GM21528 (cell line): ENCODE measurements around the gene APOLD1.
"Not testable (repeated sequence)": the region's sequence is repeated elsewhere in the genome, so short reads cannot be mapped to it uniquely, and the experiment has no call there.

Experiments
- ATAC-seq: cut with Tn5 transposase; IDR thresholded peaks from one replicate; pipeline ENCODE4 v1.9.1; 2021; ENCODE audit warnings: mild to moderate bottlenecking, moderate library complexity; ENCODE audit not compliant: unreplicated experiment, low FRiP score

APOLD1 gene

DNA sequence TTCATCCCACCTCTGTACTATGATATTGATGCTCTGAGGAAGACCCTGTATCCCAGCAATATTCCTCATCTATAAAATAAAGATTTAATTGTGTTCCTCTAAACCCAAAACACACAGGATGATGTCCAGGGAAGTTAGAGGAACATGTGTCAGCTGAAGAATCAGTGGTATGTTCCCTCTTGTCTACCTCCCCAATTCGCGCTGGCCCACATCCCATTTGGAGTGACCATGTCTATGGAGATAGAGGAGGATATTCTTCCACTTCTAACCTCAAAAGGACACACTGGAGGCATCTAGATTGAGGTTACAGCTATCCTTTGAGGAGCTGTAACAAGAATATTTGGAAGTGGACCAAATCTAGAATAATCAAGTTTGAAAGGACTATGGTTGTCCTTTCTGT, 1.3 kb upstream of the APOLD1 start:
- ATAC-seq, result no peak

DNA sequence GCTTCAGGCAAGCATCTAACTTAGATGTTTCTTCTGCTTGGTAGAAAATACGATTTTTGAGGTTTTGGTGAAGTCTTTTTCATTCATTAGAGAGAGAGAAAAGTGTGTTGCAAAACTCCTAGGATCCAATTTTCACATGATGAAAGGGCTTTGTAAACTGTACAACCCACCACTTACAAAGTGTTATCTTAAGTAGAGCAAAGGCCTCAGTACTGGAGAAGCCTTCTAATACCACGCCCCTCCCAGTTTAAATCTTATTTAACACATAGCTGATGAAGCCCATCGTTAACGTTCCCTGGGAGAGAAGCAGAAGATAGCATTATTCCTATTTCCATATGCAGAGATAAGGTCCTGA, 869 bp downstream of the APOLD1 start:
- peak; percentile 16 for ATAC-seq

DNA sequence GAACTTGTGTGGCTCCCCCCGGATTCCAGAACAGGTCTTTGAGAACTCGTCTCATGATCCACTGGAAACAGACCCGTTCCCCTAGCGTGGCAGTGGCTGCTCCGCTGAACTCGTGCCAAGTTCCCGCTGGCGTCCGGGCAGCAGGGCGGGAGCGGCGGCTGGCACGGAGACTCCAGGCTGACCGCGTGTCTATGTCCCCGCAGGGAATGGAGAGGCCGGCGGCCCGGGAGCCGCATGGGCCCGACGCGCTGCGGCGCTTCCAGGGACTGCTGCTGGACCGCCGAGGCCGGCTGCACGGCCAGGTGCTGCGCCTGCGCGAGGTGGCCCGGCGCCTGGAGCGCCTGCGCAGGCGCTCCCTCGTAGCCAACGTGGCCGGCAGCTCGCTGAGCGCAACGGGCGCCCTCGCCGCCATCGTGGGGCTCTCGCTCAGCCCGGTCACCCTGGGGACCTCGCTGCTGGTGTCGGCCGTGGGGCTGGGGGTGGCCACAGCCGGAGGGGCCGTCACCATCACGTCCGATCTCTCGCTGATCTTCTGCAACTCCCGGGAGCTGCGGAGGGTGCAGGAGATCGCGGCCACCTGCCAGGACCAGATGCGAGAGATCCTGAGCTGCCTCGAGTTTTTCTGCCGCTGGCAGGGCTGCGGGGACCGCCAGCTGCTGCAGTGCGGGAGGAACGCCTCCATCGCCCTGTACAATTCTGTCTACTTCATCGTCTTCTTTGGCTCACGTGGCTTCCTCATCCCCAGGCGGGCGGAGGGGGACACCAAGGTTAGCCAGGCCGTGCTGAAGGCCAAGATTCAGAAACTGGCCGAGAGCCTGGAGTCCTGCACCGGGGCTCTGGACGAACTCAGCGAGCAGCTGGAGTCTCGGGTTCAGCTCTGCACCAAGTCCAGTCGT, 1.5 kb downstream of the APOLD1 start:
- ATAC-seq, result peak; percentile 70

DNA sequence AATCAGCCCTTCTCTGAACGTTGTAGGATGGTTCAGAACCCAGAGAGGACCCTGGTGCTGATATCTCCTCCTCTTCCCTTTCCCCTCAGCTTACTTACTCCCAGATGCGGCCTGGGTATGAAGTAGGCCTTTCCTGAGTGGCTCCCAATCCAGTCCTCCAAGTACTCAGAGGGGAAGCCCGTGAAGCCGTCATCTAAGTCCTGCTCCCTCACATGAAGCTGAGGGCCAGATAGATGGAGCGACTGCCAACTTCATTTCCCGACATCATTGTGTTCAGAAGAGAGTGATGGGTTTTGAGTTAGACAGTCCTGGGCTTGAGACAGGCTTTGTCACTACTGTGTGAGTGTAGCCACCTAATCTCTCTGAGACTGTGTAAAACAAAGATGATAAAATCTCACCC, 2.7 kb downstream of the APOLD1 start:
- ATAC-seq, result no peak

DNA sequence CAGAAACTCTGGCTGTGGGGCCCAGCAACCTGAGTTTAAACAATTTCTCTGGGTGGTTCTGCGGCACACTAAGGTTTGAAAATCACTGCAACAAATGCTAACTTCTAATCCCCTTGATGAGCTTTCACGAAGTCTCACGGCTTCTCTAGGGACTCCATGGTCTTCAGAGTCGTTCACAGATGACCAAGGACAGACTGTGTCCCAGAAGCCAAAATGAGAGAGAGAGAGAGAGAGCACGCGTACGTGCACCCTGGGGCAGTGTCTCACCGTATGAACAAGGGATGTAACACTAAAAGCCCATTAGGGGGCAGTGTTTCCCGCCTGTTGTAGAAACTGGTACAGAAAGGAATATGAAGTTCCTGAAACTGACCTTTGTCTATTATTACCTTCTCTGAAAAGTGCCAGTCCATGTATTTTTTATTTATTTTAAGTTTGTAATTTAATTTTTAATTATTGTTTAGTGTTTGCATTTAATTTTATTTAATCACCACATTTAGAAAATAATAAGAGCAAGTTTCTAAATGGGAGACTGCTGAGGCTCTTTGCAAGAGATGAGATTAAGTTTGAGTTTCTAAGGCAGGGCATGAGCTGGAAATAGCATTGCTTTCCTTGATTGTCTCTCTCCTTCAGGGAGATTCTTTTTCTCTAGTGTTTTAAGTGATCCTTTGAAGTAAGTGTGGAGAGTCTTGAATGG, 3.4 kb downstream of the APOLD1 start:
- ATAC-seq, result peak; percentile 71

DNA sequence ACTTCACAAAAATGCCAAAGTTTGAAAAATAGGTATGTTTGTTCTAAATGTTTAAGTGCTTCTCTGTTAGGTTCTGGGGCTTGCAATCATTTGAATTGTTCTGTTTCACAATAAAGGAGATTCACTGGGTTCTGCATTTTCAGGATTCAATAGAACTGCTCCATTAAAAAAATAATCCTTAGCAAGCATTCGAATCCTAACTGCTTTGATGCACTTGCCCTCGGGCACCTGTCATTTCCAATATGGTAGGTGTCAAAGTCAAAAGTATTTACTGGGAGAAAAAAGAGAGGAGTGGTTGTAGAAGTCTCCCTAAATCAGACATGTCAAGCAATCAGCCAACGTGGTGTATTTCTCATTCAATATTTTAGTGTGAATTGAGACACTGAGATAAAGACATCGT, 5.5 kb downstream of the APOLD1 start:
- ATAC-seq, result no peak

DNA sequence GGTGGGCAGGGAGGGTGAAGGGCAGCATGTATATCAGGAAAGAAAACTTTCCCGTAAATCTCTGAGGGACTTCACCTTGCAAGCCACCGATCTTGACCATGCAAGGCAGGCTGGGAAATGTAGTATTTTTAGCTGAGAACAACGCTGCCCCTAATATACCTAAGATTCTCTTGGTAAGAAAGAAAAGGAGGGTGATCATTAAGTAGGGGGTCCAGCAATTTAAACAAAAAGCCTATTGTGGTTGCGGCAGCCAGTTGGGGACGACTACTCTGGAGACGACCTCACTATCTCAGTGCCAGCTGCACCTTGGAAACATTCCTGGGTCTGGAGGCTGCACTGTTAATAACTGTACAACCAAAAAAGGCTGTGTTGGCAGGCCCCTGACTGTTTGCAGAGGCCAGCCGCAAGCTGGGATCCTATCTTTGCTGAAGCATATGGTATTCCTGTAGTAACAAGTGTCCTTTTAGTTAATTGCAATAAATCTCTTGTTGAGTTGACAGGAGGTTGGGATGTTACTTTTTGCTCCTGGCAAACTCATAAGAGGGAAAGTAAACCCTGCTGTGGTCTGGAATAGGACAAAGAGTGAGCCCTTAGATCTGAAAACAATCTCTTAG, 6.4 kb downstream of the APOLD1 start:
- no peak for ATAC-seq

DNA sequence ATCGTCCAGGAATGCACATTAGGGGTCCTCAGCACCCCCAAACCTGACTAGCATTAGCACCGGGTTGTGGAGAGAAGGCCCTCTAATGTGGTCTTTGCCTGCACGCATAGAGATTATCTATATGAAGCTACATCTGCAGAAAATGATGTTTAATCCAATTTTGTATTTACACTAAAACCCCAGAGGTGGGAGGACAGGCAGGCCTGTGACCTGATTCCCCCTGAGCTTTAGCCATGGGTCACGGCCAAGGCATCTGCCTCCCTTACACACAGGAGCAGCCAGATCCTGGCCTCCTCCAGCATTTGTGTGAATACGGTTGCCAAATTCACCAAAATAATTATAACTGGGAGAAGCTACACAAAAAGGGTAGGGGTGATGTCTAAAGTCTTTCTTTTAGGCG, 7.0 kb downstream of the APOLD1 start:
- no peak for ATAC-seq

DNA sequence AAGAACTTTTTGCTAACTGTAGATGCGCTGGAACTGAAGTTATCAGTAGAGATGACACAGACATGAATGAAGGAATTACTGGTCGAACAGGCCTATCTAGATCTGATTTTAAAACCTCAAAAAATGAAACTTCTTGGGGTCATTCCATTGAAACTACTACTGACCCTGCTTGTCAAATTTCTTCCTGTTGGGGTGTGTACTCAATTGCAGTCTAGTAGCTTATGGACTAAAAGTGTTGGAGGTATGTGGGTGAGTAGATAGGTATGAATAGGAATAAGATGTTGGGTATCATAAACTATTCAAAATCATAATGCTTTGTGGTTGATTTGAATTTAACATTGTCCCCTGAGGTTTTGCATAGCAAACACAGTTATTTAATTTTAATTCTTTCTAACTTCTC, 9.2 kb downstream of the APOLD1 start:
- no peak for ATAC-seq

DNA sequence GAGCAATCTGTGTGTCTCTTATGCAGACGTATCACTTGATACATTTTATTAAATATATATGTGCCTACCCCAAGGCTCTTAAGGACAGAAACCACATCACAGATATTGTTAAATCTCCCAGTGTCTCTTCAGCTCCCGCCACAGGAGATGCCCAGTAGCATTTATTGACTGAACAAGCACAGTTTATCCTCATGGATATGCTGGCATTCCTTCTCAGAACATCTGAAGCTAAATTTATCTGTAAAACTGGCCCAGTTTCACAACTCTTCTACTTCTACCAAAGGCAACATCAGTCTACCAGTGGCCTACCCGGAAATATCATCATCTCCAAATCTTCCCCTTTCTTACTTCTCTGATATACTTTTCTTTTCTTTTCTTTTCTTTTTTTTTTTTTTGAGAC, 10.7 kb downstream of the APOLD1 start:
- no peak for ATAC-seq

DNA sequence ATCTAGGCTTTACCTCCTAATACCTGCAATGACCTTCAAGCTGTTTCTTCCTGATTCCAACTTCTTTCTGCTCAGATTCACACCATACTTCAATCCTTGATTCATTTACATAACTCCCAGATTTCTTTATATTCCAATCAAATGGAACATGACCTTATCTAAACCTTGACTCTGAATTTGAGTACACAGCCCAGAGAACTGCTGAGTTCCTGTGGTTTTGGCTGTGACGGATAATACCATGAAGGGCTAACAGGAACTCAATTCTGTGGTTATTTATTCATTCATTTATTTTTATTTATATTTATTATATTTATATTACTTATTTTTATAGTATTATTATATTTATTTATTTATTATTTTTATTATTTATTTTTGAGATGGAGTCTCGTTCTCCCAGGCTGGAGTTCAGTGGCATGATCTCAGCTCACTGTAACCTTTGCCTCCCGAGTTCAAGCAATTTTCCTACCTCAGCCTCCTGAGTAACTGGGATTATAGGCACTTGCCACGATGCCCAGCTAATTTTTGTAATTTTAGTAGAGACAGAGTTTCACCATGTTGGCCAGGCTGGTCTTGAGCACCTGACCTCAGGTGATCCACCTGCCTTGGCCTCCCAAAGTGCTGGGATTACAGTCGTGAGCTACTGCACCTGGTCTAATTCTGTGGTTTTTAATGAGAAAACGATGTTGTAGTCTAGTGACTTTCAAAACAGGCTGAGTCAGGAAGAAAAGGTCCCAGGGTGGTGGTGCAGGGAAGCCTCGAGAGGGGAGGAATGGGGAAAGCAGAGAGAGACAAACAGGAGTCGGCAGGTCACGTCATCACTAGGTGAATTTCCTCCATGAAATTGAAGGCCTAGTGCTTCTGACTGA, 11.7 kb downstream of the APOLD1 start:
- ATAC-seq, result no peak

DNA sequence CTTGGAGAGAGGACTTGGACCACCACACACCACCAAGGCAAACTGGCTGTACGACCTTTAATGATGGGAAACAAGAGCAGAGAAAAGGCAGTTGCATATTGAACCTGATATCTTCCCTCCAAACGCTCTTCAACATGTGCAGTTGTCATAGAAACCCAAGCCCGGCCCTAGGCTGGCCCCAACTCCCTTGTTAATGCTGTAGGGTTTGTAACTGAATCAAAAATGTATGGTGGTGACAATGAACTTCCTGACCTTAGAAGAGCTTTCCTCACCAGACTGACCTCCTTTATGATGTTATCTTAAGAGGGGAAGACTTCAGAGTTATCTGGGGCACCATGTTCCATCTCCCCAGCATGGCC, 12.3 kb downstream of the APOLD1 start:
- no peak for ATAC-seq

DNA sequence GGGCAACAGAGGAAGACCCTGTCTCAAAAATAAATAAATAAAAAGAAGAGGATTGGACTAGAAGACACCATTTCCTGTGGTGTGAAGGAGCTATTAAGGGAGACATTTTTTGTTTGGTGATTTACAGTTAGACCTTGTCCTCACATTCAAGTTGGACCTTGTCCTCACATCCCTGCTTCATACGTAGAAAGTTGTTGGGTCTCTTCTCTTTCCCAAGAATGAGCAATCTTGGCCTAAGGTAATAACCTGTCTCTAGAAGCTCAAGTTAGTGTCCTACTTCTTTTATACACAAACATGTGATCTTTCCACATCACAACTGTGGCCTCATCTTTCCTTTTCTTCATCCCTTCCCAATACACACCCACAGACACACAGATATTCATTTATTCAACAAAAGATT, 13.0 kb downstream of the APOLD1 start:
- no peak for ATAC-seq

DNA sequence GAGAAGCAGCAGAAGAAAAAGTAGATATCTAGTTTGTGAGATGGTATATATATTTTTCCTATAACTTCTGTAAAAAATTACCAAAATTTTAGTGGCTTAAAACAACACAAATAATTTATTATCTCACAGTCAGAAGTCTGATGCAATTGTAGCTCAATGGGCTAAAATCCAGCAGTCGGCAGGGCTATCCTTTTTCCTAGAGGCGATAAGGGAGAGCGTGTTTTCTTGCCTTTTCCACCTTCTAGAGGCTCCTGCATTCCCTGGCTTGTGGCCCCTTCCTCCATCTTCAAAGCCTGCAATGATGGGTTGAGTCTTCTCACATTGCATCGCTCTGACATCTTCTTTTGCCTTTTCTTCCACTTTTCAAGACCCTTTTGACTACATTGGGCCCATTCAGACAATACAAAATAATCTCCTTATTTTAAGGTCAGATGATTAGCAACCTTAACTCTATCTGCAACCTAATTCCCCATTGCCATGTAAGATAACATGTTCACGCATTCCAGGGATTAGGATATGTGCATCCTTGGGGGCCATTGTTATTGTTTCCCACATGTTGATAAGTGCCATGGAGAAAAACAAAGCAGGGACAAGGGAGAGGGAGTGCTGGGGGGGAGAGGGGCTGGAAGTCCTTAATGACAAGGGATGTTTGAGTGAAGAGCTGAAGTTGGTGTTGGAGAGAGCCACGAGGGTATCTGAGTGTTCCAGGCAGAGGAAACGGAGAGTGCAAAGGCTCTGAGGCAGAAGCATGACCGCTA, 13.9 kb downstream of the APOLD1 start:
- no peak for ATAC-seq

DNA sequence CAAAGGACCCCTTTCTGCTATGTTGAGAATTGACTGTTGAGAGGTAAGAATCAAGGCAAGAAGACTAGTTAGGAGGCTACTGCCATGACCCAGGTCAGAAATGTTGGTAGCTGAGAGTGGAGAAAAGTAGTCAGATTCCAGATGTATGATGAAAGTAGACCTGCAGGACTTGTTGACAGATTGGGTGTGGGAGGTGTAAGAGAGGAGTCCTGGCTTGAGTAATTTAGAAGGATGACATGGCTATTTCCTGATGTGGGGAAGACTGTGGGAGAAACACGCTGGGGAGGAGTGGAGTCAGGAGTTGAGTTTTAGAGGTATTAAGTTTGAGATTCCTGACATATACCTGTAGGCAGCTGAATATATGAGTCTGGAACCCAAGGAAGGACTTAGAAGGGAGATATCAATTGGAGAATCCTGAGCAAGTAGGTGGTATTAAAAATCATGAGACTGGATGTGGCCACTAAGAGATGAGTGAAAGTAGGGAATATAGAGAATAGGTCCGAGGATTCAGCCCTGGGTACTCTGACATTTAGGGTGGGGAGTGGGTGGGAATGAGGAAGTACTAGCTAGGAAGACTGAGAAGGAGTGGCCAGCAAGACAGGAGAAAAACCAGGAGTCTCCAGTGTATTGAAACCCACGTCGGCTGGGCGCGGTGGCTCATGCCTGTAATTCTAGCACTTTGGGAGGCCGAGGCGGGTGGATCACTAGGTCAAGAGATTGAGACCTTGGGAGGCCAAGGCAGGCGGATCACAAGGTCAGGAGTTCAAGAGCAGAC, 15.1 kb downstream of the APOLD1 start:
- ATAC-seq, result no peak

DNA sequence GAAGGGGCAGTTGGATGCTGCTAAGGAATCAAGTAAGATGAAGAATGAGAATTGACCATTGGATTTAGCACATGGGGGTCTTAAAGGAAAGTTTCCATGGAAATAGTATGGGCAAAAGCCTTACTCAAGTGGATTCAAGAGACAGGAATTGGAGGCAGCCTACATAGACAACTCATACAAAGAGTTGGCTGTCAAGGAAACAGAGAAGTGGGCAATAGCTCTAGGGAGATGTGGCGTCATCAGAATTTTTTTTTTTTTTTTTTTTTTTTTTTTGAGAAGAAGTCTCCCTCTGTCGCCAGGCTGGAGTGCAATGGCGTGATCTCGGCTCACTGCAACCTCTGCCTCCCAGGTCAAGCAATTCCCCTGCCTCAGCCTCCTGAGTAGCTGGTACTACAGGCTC, 16.2 kb downstream of the APOLD1 start:
- ATAC-seq, result not testable (repeated sequence)

DNA sequence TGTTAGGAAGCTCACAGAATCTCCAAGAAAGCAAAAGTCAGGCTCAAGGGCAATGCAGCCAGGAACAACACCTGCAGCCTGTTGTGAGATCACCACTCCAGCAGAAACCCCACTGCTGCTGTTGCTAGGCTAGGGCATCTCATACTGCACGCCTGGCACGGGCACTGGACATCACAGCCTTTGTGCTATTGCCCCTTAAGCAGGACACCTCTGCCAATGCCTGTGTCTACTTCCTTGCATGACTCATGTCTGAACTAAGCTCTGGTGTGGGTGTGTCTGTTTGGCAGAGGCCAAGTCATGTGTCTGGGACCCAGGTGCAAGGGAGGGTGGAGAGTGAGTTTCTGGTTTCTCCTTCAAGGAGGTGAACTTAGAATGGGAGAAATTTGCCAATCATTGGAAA, 17.7 kb downstream of the APOLD1 start:
- ATAC-seq, result peak; percentile 72

DNA sequence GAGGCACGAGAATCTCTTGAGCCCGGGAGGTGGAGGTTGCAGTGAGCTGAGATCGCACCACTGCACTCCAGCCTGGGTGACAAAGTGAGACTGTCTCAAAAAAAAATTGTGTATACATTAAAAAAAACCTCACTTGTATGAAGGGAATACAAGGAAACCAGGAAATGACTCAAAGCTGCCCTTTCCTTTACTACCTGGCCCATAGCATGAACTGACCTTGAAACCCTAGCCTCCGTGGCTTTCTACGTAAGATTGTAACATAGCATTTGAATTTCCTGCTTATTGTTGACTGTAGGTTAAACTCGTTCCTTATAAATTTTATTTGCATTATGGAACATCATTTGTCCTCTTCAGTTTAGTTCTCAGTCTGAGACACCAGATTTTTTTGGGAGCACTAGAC, 18.6 kb downstream of the APOLD1 start:
- ATAC-seq, result no peak

DNA sequence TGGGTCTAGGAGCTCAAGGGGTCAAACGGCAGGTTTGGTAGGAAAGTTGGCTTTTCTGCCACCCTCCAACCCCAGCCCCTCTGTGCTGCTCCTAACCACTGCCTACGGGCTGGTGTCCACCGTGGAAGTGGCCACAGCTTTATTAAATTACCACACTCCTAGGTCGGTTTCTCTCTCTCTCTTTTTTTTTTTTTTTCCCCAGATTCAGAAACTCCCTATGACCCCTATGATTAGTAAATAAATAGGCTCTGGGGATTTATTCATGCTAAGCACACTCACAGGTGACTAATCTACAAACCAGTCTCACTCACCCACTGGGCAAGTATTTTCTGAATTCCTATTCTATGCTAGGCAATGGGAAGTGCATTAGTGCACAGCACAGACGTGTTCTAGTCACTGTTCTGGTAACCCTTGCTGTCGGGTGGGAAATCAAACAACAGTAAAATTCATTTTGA, 19.0 kb downstream of the APOLD1 start:
- ATAC-seq, result no peak
